Right lobe of liver (tissue), 6 donors: Measurements from ENCODE around the gene RASSF1. TPM values are rescaled to one million over a fixed set of nuclear protein-coding genes. Genes with fewer than 3 reads are reported as not detected.

Experiments used
- ATAC-seq, 4 donors: fragments of 200-7000 bp; cut with Tn5 transposase; one replicate each; pipeline ENCODE4 v1.9.1; 2020; ENCODE audit warnings: mild to moderate bottlenecking in 4 of 4, moderate library complexity in 4 of 4
- DNase-seq, 3 donors: peaks; one replicate each; pipeline ENCODE4 v3.0.0-alpha.2; 2020
- H3K27ac ChIP-seq, 3 donors: fragments of 200-600 bp; one replicate each; pipeline ENCODE4 v1.8.0; 2022
- H3K27me3 ChIP-seq, 2 donors: fragments of 200-600 bp; one replicate each; pipeline ENCODE4 v1.8.0; 2022
- H3K36me3 ChIP-seq, 4 donors: fragments of 200-600 bp; sonication (generic) in 1 of 4; one replicate each; pipeline versions ENCODE4 v1.5.1 to v1.8.0; 2017 to 2022; ENCODE audit warnings: control low read depth in 1 of 4
- H3K4me1 ChIP-seq, 4 donors: fragments of 200-600 bp; sonication (generic) in 1 of 4; one replicate each; pipeline versions ENCODE4 v1.5.1 to v1.8.0; 2017 to 2022; ENCODE audit warnings: control low read depth in 1 of 4
- H3K4me3 ChIP-seq, 3 donors: fragments of 200-600 bp; one replicate each; pipeline ENCODE4 v1.8.0; 2022
- H3K9me3 ChIP-seq, 4 donors: fragments of 200-600 bp; sonication (generic) in 1 of 4; one replicate each; pipeline versions ENCODE4 v1.5.1 to v1.8.0; 2017 to 2022; ENCODE audit warnings: control low read depth in 1 of 4
- CTCF ChIP-seq, 4 donors: fragments of 200-600 bp in 3 of 4; fragments of 450-650 bp in 1 of 4; IDR thresholded peaks; one replicate each; pipeline versions ENCODE4 v1.5.1 to v1.8.0; 2016 to 2022; ENCODE audit warnings: antibody characterized with exemption in 4 of 4, mild to moderate bottlenecking in 2 of 4
- POLR2A ChIP-seq: fragments of 450-650 bp; IDR thresholded peaks from one replicate; pipeline ENCODE4 v1.6.1; 2017; ENCODE audit warnings: antibody characterized with exemption, mild to moderate bottlenecking
- WGBS: methylation state at CpG from one replicate; pipeline ENCODE4 v1.1.6; 2018; ENCODE audit warnings: low coverage, low lambda C conversion rate; ENCODE audit not compliant: insufficient coverage; ENCODE audit errors: missing lambda C conversion rate; 5-methylcytosine and 5-hydroxymethylcytosine counted together
- intact Hi-C, 2 donors: fragments of 100-400 bp; cut with DNase I; formaldehyde crosslinking; loops; one replicate each; pipeline versions ENCODE4 v1.11.2 to v1.14.1; 2022
- total RNA-seq, 6 experiments: library from RNA; depleted of rRNA in 2 of 6; stranded (reverse); fragments of >200 nt in 2 of 6; fragmentation: NEBNext Ultra II Directional in 3 of 6; extraction: Animal tissue kit (Norgen Biotek cat#: 25700) in 3 of 6; gene quantifications; one replicate each; pipeline versions ENCODE4 v1.1.0 to v1.2.4, GENCODE V29; 2016 to 2023
- donor health status: DM: no; HTN: yes; CAD: no.
- donor health status: DM: no; HTN: no; CAD: no.
- donor health status: DM: no; HTN: no; CAD: no.
- donor health status: DM: no; HTN: yes; CAD: no.
- donor health status: DM: no; HTN: yes; CAD: no.

Gene RASSF1
- total RNA-seq, 6 experiments from 2014 or later = 5.2 to 17.8 (median 9.1) TPM

- 0% methylated on average over 25 of the region's 61 CpGs for whole genome bisulfite sequencing
- Histone ChIP-seq H3K27me3 (no peaks in the 10 kb centered on the region), H3K36me3 (no peaks in the 10 kb centered on the region), H3K4me3 (peak within 1 kb of the TSS; percentile 56 to 62 (median 61)), H3K4me1 (peaks cover 0 to 26% (median 14%) of the 10 kb centered on the region in 4 donors), H3K9me3 (no peaks in the 10 kb centered on the region), H3K27ac (peak within 1 kb of the TSS; percentile 84 to 96 (median 86))
- TF ChIP-seq POLR2A = peak; percentile 97
- TF ChIP-seq CTCF (IDR thresholded peaks at IDR 0.05) = peak; percentile 21 to 44 (median 34)
- peak; percentile 70 to 83 (median 77) for ATAC-seq
- intact Hi-C loops = no loop called here
- peak; percentile 100 for DNase-seq
Measured at GRCh38 chr3:50298836-50299637, 41.6 kb downstream of the RASSF1 start, which contains the start of the genes HYAL3 and NAA80. TSS of gene HYAL3 (minus strand) at chr3:50299405. CDS start at chr3:50295602, 3,803 bp downstream. TSS of gene NAA80 (minus strand) at chr3:50299405. CDS start at chr3:50297463, 1,942 bp downstream.

DNA sequence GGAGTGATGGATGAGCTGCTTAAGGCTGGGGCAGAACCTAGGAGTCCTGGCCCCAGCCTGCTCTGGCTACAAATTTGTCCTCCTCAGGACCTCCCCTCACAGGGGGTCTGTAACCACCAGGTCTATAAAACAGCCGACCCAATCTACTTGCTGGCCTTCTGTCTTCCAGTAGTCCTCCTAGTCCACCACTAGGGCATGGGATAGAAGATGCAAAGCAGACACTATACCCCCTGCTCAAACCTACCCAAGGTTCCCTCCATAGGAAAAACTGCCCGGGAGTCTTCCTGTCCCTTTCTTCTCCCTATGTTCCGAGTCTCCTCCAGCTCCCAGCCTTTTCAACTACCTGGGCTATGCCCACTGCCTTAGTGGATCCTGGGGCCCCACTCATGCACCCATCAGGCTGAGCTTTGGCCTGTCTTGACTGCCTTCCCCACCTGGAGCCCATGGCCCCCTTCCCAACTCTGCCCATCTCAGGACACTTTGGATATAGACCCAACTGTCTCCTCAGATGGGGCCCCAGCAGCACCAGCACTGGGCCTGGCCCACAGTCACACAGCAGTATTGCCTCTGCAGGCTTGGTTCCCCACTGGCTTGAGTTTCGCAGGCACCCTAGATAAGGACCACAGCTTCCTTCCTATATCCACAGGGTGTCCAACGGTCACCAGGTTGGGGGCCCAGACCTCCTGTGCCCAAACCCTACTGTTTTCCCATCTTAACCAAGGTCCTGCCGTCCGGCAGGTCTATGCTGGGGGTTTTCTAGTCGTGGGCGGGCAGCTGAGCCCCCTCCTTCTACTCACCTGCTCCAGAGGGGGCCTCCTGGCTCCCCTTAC, 42.5 kb downstream of the RASSF1 start:
- H3K27ac ChIP-seq = peak overlapping the region in 2 of 3 donors; percentile 84 to 88
- peak overlapping the region; percentile 56 to 62 (median 61) for H3K4me3 ChIP-seq
- peaks cover 0 to 30% (median 12%) of the 10 kb centered on the region in 4 donors for H3K4me1 ChIP-seq
- DNase-seq = peak in 1 of 3 donors; percentile 33
- H3K9me3 ChIP-seq = no peaks in the 10 kb centered on the region
- ATAC-seq = no peak
- TF ChIP-seq POLR2A (no peak), CTCF (IDR thresholded peaks at IDR 0.05) (no peak)
- WGBS = 65% methylated on average over 4 of the region's 9 CpGs
- intact Hi-C loops = no loop called here
- H3K27me3 ChIP-seq = no peaks in the 10 kb centered on the region
- H3K36me3 ChIP-seq = no peaks in the 10 kb centered on the region

DNA sequence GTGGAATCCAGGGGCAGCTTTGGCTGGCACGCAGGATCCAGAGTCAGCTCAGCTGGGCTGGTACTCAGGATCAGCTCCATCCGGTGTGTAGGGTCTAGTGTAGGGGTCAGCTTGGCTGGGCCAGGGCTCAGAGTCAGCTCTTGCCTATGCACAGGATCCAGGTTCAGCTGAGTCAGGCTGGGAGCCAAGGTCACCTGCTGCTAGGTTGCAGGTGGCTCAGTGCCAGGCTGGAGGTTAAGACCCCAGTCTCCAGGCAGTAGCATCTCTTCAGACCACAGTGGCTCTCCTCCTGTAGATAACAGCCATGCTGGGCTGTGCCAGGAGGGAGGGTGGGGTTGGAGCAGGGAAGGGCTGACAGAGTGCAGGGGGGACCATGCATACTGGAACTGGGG, 43.3 kb downstream of the RASSF1 start:
- H3K27me3 ChIP-seq = no peaks in the 10 kb centered on the region
- ATAC-seq = no peak
- DNase-seq = peak in 1 of 3 donors; percentile 52
- H3K9me3 ChIP-seq = no peaks in the 10 kb centered on the region
- peaks cover 0 to 35% (median 12%) of the 10 kb centered on the region in 4 donors for H3K4me1 ChIP-seq
- no peak overlapping the region for H3K4me3 ChIP-seq
- H3K36me3 ChIP-seq = no peaks in the 10 kb centered on the region
- WGBS = no CpG with 5 or more reads among the region's 2 CpGs
- H3K27ac ChIP-seq = no peak overlapping the region
- TF ChIP-seq POLR2A (no peak), CTCF (IDR thresholded peaks at IDR 0.05) (no peak)
- intact Hi-C loops = no loop called here

GRCh38 chr3:50296721-50297383, 43.8 kb downstream of the RASSF1 start:
- Histone ChIP-seq H3K36me3 (no peaks in the 10 kb centered on the region), H3K27ac (no peak overlapping the region), H3K9me3 (no peaks in the 10 kb centered on the region), H3K27me3 (no peaks in the 10 kb centered on the region), H3K4me3 (no peak overlapping the region), H3K4me1 (peaks cover 0 to 35% (median 12%) of the 10 kb centered on the region in 4 donors)
- no peak for DNase-seq
- no peak for TF ChIP-seq CTCF (IDR thresholded peaks at IDR 0.05)
- TF ChIP-seq POLR2A = no peak
- 92% methylated on average over 4 of the region's 18 CpGs for WGBS
- no peak for ATAC-seq
- intact Hi-C loops = no loop called here
